Muscle of arm (tissue), 12 donors: ENCODE results near the gene FARP1. TPM values are rescaled to one million over a fixed set of nuclear protein-coding genes. Genes with fewer than 3 reads are reported as not detected.

ENCODE experiments used
- DNase-seq: peaks from one replicate; pipeline ENCODE4 v3.0.0-alpha.2; 2013
- polyA plus RNA-seq, 12 donors: library from polyadenylated mRNA; unstranded; fragments of 120-200 nt; gene quantifications; one replicate each; pipeline ENCODE4 v1.2.1, GENCODE V29; 2013; ENCODE audit not compliant: insufficient read length in 12 of 12

FARP1 gene
- polyA plus RNA-seq, 12 donors, result 67.3 to 111 (median 73.0) TPM; not detected in 1

GRCh38 chr13:98171900-98172589 lies 29.2 kb downstream of the FARP1 start:
- DNase-seq, result no peak

- DNase-seq, result no peak
These were observed 29.9 kb downstream of the FARP1 start for GRCh38 chr13:98172590-98173422.

- no peak for DNase-seq
These were observed 30.7 kb downstream of the FARP1 start for GRCh38 chr13:98173431-98174152.

- no peak for DNase-seq
These were observed 31.4 kb downstream of the FARP1 start for GRCh38 chr13:98174307-98174706.

- no peak for DNase-seq
These were observed 32.1 kb downstream of the FARP1 start for GRCh38 chr13:98175043-98175442.

- DNase-seq, result no peak
These were observed 32.9 kb downstream of the FARP1 start for GRCh38 chr13:98175823-98176222.

- DNase-seq, result no peak
These were observed 34.1 kb downstream of the FARP1 start, which contains the start of gene RNF113B for GRCh38 chr13:98176777-98177608. Gene RNF113B, minus strand, starts transcription at chr13:98177269. Its CDS starts 33 bp downstream, at chr13:98177236.

- DNase-seq, result no peak
These were observed 37.2 kb downstream of the FARP1 start for GRCh38 chr13:98180092-98180491.

- DNase-seq, result no peak
These were observed 38.4 kb downstream of the FARP1 start for GRCh38 chr13:98181111-98181815.

GRCh38 chr13:98182153-98182552 lies 39.3 kb downstream of the FARP1 start:
- no peak for DNase-seq

GRCh38 chr13:98182589-98182988 lies 39.7 kb downstream of the FARP1 start:
- DNase-seq, result no peak

GRCh38 chr13:98184792-98185191 lies 41.9 kb downstream of the FARP1 start:
- no peak for DNase-seq

- DNase-seq, result no peak
These were observed 44.5 kb downstream of the FARP1 start for GRCh38 chr13:98187155-98187964.

- DNase-seq, result no peak
These were observed 45.0 kb downstream of the FARP1 start for GRCh38 chr13:98187965-98188261.

- no peak for DNase-seq
These were observed 45.8 kb downstream of the FARP1 start for GRCh38 chr13:98188544-98189166.

GRCh38 chr13:98189841-98190505 lies 47.1 kb downstream of the FARP1 start:
- no peak for DNase-seq

- no peak for DNase-seq
These were observed 48.1 kb downstream of the FARP1 start for GRCh38 chr13:98190889-98191444.

GRCh38 chr13:98192008-98192407 lies 49.1 kb downstream of the FARP1 start:
- no peak for DNase-seq
